H1 (cell line): Measurements from ENCODE around the gene MICA. TPM values are rescaled to one million over a fixed set of nuclear protein-coding genes. Genes with fewer than 3 reads are reported as not detected.

Experiments
- CBX8 ChIP-seq: fragments of 300-800, 300-1000 bp; sonication (generic); IDR thresholded peaks from 2 replicates; pipeline ENCODE4 v1.7.1; 2016; ENCODE audit warnings: low read depth, low read length, borderline replicate concordance
- EGR1 ChIP-seq: IDR thresholded peaks from 2 replicates; pipeline ENCODE4 v1.6.1; 2011; ENCODE audit warnings: low read depth, low read length, borderline replicate concordance
- HDAC6 ChIP-seq: IDR thresholded peaks from one replicate; pipeline ENCODE4 v1.7.1; 2012; ENCODE audit warnings: low read depth, mild to moderate bottlenecking, inconsistent platforms, low read length, moderate library complexity
- NANOG ChIP-seq: IDR thresholded peaks from 2 replicates; pipeline ENCODE4 v1.6.1; 2011; ENCODE audit warnings: low read length, low read depth, mild to moderate bottlenecking, inconsistent platforms; ENCODE audit not compliant: insufficient read depth, poor library complexity, severe bottlenecking
- POLR2A ChIP-seq, 2 experiments: IDR thresholded peaks; 1 replicate in 1 of 2; 2 replicates in 1 of 2; pipeline ENCODE4 v1.6.1; 2011; ENCODE audit warnings: low read depth in 2 of 2, low read length in 2 of 2, mild to moderate bottlenecking in 2 of 2; ENCODE audit errors: control extremely low read depth in 1 of 2
- RAD21 ChIP-seq, 2 experiments: IDR thresholded peaks in 1 of 2; conservative IDR thresholded peaks in 1 of 2; 2 replicates each; pipeline ENCODE4 v1.6.1; 2011; ENCODE audit warnings: low read depth in 2 of 2, low read length in 2 of 2, improper control_type of control experiment in 1 of 2, inconsistent platforms in 1 of 2, mild to moderate bottlenecking in 1 of 2, moderate library complexity in 1 of 2
- RBBP5 ChIP-seq: IDR thresholded peaks from 2 replicates; pipeline ENCODE4 v1.7.1; 2012; ENCODE audit warnings: low read depth, mild to moderate bottlenecking, inconsistent platforms, low read length, moderate library complexity, borderline replicate concordance
- SIN3A ChIP-seq, 2 experiments: IDR thresholded peaks in 1 of 2; conservative IDR thresholded peaks in 1 of 2; 2 replicates each; pipeline ENCODE4 v1.6.1; 2011 to 2012; ENCODE audit warnings: low read length in 2 of 2, improper control_type of control experiment in 1 of 2, low read depth in 1 of 2, mild to moderate bottlenecking in 1 of 2
- YY1 ChIP-seq: IDR thresholded peaks from 2 replicates; pipeline ENCODE4 v1.6.1; 2011; ENCODE audit warnings: low read depth, mild to moderate bottlenecking, low read length
- polyA plus RNA-seq, 7 experiments: library from polyadenylated mRNA; depleted of rRNA in 3 of 7; stranded (reverse) in 5 of 7; unstranded in 2 of 7; fragments of >200 nt in 5 of 7; fragments of 200-250 nt in 2 of 7; gene quantifications; 1 replicate in 5 of 7; 2 replicates in 1 of 7; 4 replicates in 1 of 7; pipeline versions ENCODE4 v1.2.1 to v1.2.3, GENCODE V29; 2011 to 2013; ENCODE audit warnings: missing spikeins in 2 of 7, mixed read lengths in 2 of 7
- total RNA-seq: library from RNA; stranded (reverse); fragmentation: NEBNext Ultra II Directional; extraction: Animal tissue kit (Norgen Biotek cat#: 25700); gene quantifications from 2 replicates; pipeline ENCODE4 v1.2.1, GENCODE V29; 2021
- TF ChIP-seq, protein P1 (sequence below): fragments of 300-600 bp; sonication (generic); IDR thresholded peaks from 2 replicates; pipeline ENCODE4 v1.7.1; 2012; ENCODE audit warnings: low read length, moderate library complexity, mild to moderate bottlenecking, inconsistent platforms; ENCODE audit not compliant: insufficient replicate concordance

The MICA gene
- total and polyA plus RNA-seq, 2 of the 8 experiments (the other 6 are each of a cell fraction or from before 2014, with no cell fraction given), result 12.5 to 16.3 TPM

DNA sequence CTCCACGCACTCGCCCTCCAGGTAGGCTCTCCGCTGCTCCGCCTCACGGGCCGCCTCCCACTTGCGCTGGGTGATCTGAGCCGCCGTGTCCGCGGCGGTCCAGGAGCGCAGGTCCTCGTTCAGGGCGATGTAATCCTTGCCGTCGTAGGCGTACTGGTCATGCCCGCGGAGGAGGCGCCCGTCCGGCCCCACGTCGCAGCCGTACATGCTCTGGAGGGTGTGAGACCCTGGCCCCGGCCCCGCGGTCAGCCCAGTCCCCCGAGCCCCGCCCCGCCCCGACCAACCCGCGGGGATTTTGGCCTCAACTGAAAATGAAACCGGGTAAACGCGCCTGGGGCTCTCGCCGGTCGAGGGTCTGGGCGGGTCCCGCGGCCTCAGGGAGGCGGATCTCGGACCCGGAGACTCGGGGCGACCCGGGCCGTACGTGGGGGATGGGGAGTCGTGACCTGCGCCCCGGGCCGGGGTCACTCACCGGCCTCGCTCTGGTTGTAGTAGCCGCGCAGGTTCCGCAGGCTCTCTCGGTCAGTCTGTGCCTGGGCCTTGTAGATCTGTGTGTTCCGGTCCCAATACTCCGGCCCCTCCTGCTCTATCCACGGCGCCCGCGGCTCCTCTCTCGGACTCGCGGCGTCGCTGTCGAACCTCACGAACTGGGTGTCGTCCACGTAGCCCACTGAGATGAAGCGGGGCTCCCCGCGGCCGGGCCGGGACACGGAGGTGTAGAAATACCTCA, 47.0 kb upstream of the MICA start (continued):
- TF ChIP-seq, protein P1, sequence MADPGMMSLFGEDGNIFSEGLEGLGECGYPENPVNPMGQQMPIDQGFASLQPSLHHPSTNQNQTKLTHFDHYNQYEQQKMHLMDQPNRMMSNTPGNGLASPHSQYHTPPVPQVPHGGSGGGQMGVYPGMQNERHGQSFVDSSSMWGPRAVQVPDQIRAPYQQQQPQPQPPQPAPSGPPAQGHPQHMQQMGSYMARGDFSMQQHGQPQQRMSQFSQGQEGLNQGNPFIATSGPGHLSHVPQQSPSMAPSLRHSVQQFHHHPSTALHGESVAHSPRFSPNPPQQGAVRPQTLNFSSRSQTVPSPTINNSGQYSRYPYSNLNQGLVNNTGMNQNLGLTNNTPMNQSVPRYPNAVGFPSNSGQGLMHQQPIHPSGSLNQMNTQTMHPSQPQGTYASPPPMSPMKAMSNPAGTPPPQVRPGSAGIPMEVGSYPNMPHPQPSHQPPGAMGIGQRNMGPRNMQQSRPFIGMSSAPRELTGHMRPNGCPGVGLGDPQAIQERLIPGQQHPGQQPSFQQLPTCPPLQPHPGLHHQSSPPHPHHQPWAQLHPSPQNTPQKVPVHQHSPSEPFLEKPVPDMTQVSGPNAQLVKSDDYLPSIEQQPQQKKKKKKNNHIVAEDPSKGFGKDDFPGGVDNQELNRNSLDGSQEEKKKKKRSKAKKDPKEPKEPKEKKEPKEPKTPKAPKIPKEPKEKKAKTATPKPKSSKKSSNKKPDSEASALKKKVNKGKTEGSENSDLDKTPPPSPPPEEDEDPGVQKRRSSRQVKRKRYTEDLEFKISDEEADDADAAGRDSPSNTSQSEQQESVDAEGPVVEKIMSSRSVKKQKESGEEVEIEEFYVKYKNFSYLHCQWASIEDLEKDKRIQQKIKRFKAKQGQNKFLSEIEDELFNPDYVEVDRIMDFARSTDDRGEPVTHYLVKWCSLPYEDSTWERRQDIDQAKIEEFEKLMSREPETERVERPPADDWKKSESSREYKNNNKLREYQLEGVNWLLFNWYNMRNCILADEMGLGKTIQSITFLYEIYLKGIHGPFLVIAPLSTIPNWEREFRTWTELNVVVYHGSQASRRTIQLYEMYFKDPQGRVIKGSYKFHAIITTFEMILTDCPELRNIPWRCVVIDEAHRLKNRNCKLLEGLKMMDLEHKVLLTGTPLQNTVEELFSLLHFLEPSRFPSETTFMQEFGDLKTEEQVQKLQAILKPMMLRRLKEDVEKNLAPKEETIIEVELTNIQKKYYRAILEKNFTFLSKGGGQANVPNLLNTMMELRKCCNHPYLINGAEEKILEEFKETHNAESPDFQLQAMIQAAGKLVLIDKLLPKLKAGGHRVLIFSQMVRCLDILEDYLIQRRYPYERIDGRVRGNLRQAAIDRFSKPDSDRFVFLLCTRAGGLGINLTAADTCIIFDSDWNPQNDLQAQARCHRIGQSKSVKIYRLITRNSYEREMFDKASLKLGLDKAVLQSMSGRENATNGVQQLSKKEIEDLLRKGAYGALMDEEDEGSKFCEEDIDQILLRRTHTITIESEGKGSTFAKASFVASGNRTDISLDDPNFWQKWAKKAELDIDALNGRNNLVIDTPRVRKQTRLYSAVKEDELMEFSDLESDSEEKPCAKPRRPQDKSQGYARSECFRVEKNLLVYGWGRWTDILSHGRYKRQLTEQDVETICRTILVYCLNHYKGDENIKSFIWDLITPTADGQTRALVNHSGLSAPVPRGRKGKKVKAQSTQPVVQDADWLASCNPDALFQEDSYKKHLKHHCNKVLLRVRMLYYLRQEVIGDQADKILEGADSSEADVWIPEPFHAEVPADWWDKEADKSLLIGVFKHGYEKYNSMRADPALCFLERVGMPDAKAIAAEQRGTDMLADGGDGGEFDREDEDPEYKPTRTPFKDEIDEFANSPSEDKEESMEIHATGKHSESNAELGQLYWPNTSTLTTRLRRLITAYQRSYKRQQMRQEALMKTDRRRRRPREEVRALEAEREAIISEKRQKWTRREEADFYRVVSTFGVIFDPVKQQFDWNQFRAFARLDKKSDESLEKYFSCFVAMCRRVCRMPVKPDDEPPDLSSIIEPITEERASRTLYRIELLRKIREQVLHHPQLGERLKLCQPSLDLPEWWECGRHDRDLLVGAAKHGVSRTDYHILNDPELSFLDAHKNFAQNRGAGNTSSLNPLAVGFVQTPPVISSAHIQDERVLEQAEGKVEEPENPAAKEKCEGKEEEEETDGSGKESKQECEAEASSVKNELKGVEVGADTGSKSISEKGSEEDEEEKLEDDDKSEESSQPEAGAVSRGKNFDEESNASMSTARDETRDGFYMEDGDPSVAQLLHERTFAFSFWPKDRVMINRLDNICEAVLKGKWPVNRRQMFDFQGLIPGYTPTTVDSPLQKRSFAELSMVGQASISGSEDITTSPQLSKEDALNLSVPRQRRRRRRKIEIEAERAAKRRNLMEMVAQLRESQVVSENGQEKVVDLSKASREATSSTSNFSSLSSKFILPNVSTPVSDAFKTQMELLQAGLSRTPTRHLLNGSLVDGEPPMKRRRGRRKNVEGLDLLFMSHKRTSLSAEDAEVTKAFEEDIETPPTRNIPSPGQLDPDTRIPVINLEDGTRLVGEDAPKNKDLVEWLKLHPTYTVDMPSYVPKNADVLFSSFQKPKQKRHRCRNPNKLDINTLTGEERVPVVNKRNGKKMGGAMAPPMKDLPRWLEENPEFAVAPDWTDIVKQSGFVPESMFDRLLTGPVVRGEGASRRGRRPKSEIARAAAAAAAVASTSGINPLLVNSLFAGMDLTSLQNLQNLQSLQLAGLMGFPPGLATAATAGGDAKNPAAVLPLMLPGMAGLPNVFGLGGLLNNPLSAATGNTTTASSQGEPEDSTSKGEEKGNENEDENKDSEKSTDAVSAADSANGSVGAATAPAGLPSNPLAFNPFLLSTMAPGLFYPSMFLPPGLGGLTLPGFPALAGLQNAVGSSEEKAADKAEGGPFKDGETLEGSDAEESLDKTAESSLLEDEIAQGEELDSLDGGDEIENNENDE, result no peak
- TF ChIP-seq HDAC6 (no peak), CBX8 (no peak), NANOG (no peak), RBBP5 (no peak), POLR2A (IDR thresholded peaks at IDR 0.05; ENCODE audit: control extremely low read depth in 1 of 2, low read depth in 2 of 2, low read length in 2 of 2) (0 out of 3 replicates have a peak, but pooled peaks of 1 of the 2 experiments have one; percentile 14), SIN3A (conservative IDR thresholded peaks at IDR 0.05 in 1 of 2, IDR thresholded peaks at IDR 0.05 in 1 of 2; ENCODE audit: low read depth in 1 of 2, low read length in 2 of 2) (no peak), YY1 (no peak), RAD21 (IDR thresholded peaks at IDR 0.05 in 1 of 2, conservative IDR thresholded peaks at IDR 0.05 in 1 of 2; ENCODE audit: low read depth in 2 of 2, low read length in 2 of 2) (no peak), EGR1 (no peak)
